Vagina (tissue), 2 donors: ENCODE data around the gene CCBE1.

ENCODE experiments used
- CTCF ChIP-seq, 3 experiments: fragments of 450-650 bp in 2 of 3; fragments of 200-600 bp in 1 of 3; sonication (generic) in 1 of 3; IDR thresholded peaks; one replicate each; pipeline ENCODE4 v1.5.1; 2017 to 2019; ENCODE audit warnings: antibody characterized with exemption in 3 of 3, mild to moderate bottlenecking in 2 of 3, moderate library complexity in 2 of 3
- POLR2A ChIP-seq, 2 donors: fragments of 450-650 bp; IDR thresholded peaks; one replicate each; pipeline ENCODE4 v1.6.1; 2017; ENCODE audit warnings: antibody characterized with exemption in 2 of 2, mild to moderate bottlenecking in 2 of 2, moderate library complexity in 2 of 2
- POLR2AphosphoS5 ChIP-seq, 2 donors: sonication (generic); formaldehyde crosslinking; IDR thresholded peaks; one replicate each; pipeline ENCODE4 v1.9.0; 2017; ENCODE audit warnings: antibody characterized with exemption in 2 of 2, mild to moderate bottlenecking in 2 of 2, low read depth in 1 of 2; ENCODE audit not compliant: insufficient read depth in 1 of 2

GRCh38 chr18:59669872-59670657 lies 27.2 kb downstream of the CCBE1 start:
- TF ChIP-seq POLR2AphosphoS5 (IDR thresholded peaks at IDR 0.05; ENCODE audit: insufficient read depth in 1 of 2, low read depth in 1 of 2) = no peak
- TF ChIP-seq CTCF (IDR thresholded peaks at IDR 0.05) = no peak
- no peak for TF ChIP-seq POLR2A (IDR thresholded peaks at IDR 0.05)
